ENCODE measurements around the gene SLC35A2.
A peak's percentile ranks its signal among the peaks of the same experiment; 100 is the strongest.

SLC35A2 gene

DNA sequence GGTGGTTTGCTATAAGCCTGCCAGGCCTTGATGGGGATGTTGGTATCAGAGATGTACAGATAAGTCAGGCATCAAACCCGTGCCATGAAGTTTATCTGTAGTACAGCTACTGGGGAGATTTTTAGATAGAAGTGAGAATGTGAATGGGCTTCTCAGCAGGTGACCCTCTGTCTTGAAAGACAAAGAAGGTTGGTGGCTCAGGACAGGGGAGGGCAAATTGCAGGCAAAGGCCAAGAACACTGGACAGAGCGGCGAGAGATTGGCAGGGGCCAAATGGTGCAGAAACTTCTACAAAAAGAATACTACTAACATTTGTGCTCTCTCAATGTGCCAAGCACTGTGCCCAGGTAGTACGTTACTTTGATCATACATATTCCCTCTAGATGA, 9.3 kb upstream of the SLC35A2 start:
- no peaks in the 10 kb centered on the region for H4K20me1 ChIP-seq (ENCODE audit: insufficient read depth, low read length)
- H3K4me1 ChIP-seq (ENCODE audit: insufficient read depth, low read length, severe bottlenecking): peaks cover 35% of the 10 kb centered on the region
- no peak overlapping the region for H3K4me3 ChIP-seq (ENCODE audit: low read depth, low read length, poor library complexity, severe bottlenecking)
- no peak overlapping the region for H2AFZ ChIP-seq (ENCODE audit: low read length)
- peak overlapping the region; percentile 92 for H3K27ac ChIP-seq (ENCODE audit: low read depth, low read length, poor library complexity, severe bottlenecking)
- no peaks in the 10 kb centered on the region for H3K9me3 ChIP-seq (ENCODE audit: low read length)
- H3F3A ChIP-seq (ENCODE audit: insufficient read depth, low read length): no peaks in the 10 kb centered on the region
- H3K36me3 ChIP-seq (ENCODE audit: insufficient read depth, low read length): peaks cover 41% of the 10 kb centered on the region
- H3K9ac ChIP-seq (ENCODE audit: low read length): peak overlapping the region; percentile 56; the same call in 1 of the 2 replicates
- H3K9me2 ChIP-seq (ENCODE audit: low read depth, low read length): no peaks in the 10 kb centered on the region
- no peaks in the 10 kb centered on the region for H3K27me3 ChIP-seq (ENCODE audit: insufficient read depth, low read length)
- peaks cover 15% of the 10 kb centered on the region; the same call in 1 of the 2 replicates for H3K79me2 ChIP-seq (ENCODE audit: insufficient read depth, low read length)
- H3K4me2 ChIP-seq (ENCODE audit: low read length): peak overlapping the region; percentile 62
- TF ChIP-seq EZH2 (IDR thresholded peaks at IDR 0.05; ENCODE audit: borderline replicate concordance, low read length): no peak
- TF ChIP-seq, protein P1, sequence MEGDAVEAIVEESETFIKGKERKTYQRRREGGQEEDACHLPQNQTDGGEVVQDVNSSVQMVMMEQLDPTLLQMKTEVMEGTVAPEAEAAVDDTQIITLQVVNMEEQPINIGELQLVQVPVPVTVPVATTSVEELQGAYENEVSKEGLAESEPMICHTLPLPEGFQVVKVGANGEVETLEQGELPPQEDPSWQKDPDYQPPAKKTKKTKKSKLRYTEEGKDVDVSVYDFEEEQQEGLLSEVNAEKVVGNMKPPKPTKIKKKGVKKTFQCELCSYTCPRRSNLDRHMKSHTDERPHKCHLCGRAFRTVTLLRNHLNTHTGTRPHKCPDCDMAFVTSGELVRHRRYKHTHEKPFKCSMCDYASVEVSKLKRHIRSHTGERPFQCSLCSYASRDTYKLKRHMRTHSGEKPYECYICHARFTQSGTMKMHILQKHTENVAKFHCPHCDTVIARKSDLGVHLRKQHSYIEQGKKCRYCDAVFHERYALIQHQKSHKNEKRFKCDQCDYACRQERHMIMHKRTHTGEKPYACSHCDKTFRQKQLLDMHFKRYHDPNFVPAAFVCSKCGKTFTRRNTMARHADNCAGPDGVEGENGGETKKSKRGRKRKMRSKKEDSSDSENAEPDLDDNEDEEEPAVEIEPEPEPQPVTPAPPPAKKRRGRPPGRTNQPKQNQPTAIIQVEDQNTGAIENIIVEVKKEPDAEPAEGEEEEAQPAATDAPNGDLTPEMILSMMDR (IDR thresholded peaks at IDR 0.05; ENCODE audit: low read length): no peak

DNA sequence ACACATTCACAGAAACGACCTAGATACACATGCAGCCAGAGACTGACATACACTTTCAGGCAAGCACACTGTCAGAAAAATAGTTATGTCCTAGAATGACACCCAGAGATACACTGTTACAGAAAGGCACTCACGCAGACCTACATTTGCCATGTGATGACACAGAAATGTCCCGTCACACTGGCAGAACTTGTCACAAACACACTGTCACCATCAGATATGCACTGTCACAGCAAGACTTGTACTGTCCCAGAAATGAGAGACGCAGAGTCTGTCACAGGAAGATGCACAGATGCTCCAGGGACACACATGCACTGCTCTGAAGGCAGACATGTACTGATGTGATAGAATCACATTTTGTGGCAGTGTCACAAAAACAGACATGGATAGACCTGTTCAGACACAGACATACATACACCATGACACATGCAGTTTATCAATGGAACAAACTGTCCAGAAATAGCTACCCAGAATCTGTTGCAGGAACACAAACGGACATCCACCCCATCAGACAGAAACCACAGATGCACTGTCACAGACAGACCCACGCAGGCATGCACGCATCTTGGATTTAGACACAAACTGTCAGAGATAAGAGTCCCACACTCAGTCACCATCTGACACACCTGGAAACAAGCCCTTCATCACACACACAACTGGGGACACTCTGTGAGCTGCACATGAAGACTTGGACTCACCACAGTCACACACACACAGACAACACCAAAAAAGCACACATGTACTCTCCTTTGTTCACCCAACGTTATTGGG, 8.7 kb upstream of the SLC35A2 start:
- Histone ChIP-seq H3K9me2 (ENCODE audit: low read depth, low read length) (no peaks in the 10 kb centered on the region), H4K20me1 (ENCODE audit: insufficient read depth, low read length) (no peaks in the 10 kb centered on the region), H2AFZ (ENCODE audit: low read length) (no peak overlapping the region), H3K4me3 (ENCODE audit: low read depth, low read length, poor library complexity, severe bottlenecking) (peak overlapping the region; percentile 43), H3K9ac (ENCODE audit: low read length) (peak overlapping the region; percentile 56), H3K27me3 (ENCODE audit: insufficient read depth, low read length) (no peaks in the 10 kb centered on the region), H3K9me3 (ENCODE audit: low read length) (no peaks in the 10 kb centered on the region), H3K36me3 (ENCODE audit: insufficient read depth, low read length) (peaks cover 41% of the 10 kb centered on the region), H3K27ac (ENCODE audit: low read depth, low read length, poor library complexity, severe bottlenecking) (peak overlapping the region; percentile 92), H3K79me2 (ENCODE audit: insufficient read depth, low read length) (peaks cover 15% of the 10 kb centered on the region; the same call in 1 of the 2 replicates), H3K4me1 (ENCODE audit: insufficient read depth, low read length, severe bottlenecking) (peaks cover 41% of the 10 kb centered on the region), H3K4me2 (ENCODE audit: low read length) (peak overlapping the region; percentile 62), H3F3A (ENCODE audit: insufficient read depth, low read length) (no peaks in the 10 kb centered on the region)
- TF ChIP-seq, protein P1 (IDR thresholded peaks at IDR 0.05; ENCODE audit: low read length): no peak
- no peak for TF ChIP-seq EZH2 (IDR thresholded peaks at IDR 0.05; ENCODE audit: borderline replicate concordance, low read length)

DNA sequence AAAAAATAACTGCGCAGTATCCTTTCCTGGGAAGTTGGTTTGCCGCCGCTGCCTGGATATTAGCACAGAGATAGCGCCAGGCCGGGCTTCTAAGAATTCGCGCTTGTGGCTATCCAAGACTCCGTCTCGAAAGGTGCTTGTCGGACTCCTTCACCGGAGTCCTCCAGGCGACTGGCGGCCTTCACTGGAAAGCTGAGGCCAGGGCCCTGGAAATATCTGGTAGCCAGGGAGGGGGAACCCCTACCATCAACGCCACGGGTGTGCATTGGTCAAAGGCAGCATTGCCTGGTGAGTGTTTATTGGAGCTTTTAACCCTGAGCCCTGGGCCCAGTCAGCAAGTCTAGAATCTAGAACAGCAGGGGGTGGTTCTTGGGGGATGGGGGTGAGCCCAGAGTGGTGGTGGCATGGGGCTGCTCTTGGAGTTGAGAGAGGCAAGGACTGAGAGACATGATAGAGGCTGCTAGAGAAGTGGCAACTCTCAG, 8.0 kb upstream of the SLC35A2 start:
- H4K20me1 ChIP-seq (ENCODE audit: insufficient read depth, low read length): no peaks in the 10 kb centered on the region
- H3K4me1 ChIP-seq (ENCODE audit: insufficient read depth, low read length, severe bottlenecking): peaks cover 48% of the 10 kb centered on the region

More for the DNA sequence above, 8.0 kb upstream of the SLC35A2 start:
- peaks cover 15% of the 10 kb centered on the region; the same call in 1 of the 2 replicates for H3K79me2 ChIP-seq (ENCODE audit: insufficient read depth, low read length)
- H3K4me2 ChIP-seq (ENCODE audit: low read length): peak overlapping the region; percentile 62
- no peak overlapping the region for H2AFZ ChIP-seq (ENCODE audit: low read length)
- peaks cover 48% of the 10 kb centered on the region for H3K36me3 ChIP-seq (ENCODE audit: insufficient read depth, low read length)
- H3K4me3 ChIP-seq (ENCODE audit: low read depth, low read length, poor library complexity, severe bottlenecking): peak overlapping the region; percentile 43
- H3K27ac ChIP-seq (ENCODE audit: low read depth, low read length, poor library complexity, severe bottlenecking): peak overlapping the region; percentile 92
- no peaks in the 10 kb centered on the region for H3K27me3 ChIP-seq (ENCODE audit: insufficient read depth, low read length)
- no peaks in the 10 kb centered on the region for H3F3A ChIP-seq (ENCODE audit: insufficient read depth, low read length)
- H3K9me2 ChIP-seq (ENCODE audit: low read depth, low read length): no peaks in the 10 kb centered on the region
- no peaks in the 10 kb centered on the region for H3K9me3 ChIP-seq (ENCODE audit: low read length)
- peak overlapping the region; percentile 56 for H3K9ac ChIP-seq (ENCODE audit: low read length)
- no peak for TF ChIP-seq EZH2 (IDR thresholded peaks at IDR 0.05; ENCODE audit: borderline replicate concordance, low read length)
- TF ChIP-seq, protein P1 (IDR thresholded peaks at IDR 0.05; ENCODE audit: low read length): no peak
